Esophagus muscularis mucosa (tissue), 3 donors: ENCODE results near the gene FAM32A.

ENCODE experiments used
- POLR2AphosphoS5 ChIP-seq, 2 donors: sonication (generic); formaldehyde crosslinking; IDR thresholded peaks; one replicate each; pipeline ENCODE4 v1.6.1; 2017; ENCODE audit warnings: antibody characterized with exemption in 2 of 2
- TF ChIP-seq, protein P1 (sequence below), 3 experiments: fragments of 200-600 bp in 2 of 3; fragments of 450-650 bp in 1 of 3; sonication (generic) in 2 of 3; IDR thresholded peaks; one replicate each; pipeline ENCODE4 v1.5.1; 2017 to 2019; ENCODE audit warnings: antibody characterized with exemption in 3 of 3, mild to moderate bottlenecking in 2 of 3, moderate library complexity in 1 of 3

- TF ChIP-seq, protein P1, sequence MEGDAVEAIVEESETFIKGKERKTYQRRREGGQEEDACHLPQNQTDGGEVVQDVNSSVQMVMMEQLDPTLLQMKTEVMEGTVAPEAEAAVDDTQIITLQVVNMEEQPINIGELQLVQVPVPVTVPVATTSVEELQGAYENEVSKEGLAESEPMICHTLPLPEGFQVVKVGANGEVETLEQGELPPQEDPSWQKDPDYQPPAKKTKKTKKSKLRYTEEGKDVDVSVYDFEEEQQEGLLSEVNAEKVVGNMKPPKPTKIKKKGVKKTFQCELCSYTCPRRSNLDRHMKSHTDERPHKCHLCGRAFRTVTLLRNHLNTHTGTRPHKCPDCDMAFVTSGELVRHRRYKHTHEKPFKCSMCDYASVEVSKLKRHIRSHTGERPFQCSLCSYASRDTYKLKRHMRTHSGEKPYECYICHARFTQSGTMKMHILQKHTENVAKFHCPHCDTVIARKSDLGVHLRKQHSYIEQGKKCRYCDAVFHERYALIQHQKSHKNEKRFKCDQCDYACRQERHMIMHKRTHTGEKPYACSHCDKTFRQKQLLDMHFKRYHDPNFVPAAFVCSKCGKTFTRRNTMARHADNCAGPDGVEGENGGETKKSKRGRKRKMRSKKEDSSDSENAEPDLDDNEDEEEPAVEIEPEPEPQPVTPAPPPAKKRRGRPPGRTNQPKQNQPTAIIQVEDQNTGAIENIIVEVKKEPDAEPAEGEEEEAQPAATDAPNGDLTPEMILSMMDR (IDR thresholded peaks at IDR 0.05) = no peak
- no peak for TF ChIP-seq POLR2AphosphoS5 (IDR thresholded peaks at IDR 0.05)
These were observed 18.7 kb downstream of the FAM32A start for GRCh38 chr19:16204005-16204294.
